Transverse colon (tissue), 4 donors: ENCODE data around the gene GPC5.

Source experiments
- EP300 ChIP-seq: sonication (generic); formaldehyde crosslinking; IDR thresholded peaks from one replicate; pipeline ENCODE4 v1.6.1; 2017; ENCODE audit warnings: antibody characterized with exemption, low read depth
- POLR2A ChIP-seq: fragments of 450-650 bp; IDR thresholded peaks from one replicate; pipeline ENCODE4 v1.6.1; 2016; ENCODE audit warnings: antibody characterized with exemption, mild to moderate bottlenecking, moderate library complexity
- POLR2AphosphoS5 ChIP-seq, 3 donors: sonication (generic); formaldehyde crosslinking; IDR thresholded peaks; one replicate each; pipeline ENCODE4 v1.6.1; 2016; ENCODE audit warnings: antibody characterized with exemption in 3 of 3
- TF ChIP-seq, protein P1 (sequence below), 5 experiments: fragments of 200-600 bp in 3 of 5; fragments of 450-650 bp in 2 of 5; sonication (generic) in 3 of 5; IDR thresholded peaks; 1 replicate in 2 of 5; 2 replicates in 3 of 5; pipeline ENCODE4 v1.5.1; 2016 to 2017; ENCODE audit warnings: antibody characterized with exemption in 5 of 5, inconsistent platforms in 3 of 5, mild to moderate bottlenecking in 2 of 5, moderate library complexity in 1 of 5

DNA sequence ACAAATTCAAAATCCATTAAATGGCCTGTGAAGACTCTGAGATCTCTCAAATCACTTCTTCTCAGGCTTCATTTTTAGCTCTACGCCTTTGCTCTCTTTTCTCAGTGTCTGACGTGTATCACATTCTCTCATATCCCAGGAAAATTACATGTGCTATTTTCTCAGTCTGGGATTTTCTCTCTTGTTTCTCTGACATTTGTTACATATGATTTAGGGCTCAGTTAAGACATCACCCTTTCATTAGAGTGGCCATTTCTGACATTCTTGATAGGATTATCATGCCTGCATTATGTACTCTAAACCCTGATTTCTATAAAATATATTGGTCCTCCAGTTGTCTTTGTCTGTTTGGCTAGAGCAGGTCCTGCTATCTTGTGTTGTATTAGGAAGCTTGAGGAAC, 136.6 kb downstream of the GPC5 start:
- TF ChIP-seq POLR2A (no peak), EP300 (no peak), POLR2AphosphoS5 (IDR thresholded peaks at IDR 0.05) (no peak)
- TF ChIP-seq, protein P1, sequence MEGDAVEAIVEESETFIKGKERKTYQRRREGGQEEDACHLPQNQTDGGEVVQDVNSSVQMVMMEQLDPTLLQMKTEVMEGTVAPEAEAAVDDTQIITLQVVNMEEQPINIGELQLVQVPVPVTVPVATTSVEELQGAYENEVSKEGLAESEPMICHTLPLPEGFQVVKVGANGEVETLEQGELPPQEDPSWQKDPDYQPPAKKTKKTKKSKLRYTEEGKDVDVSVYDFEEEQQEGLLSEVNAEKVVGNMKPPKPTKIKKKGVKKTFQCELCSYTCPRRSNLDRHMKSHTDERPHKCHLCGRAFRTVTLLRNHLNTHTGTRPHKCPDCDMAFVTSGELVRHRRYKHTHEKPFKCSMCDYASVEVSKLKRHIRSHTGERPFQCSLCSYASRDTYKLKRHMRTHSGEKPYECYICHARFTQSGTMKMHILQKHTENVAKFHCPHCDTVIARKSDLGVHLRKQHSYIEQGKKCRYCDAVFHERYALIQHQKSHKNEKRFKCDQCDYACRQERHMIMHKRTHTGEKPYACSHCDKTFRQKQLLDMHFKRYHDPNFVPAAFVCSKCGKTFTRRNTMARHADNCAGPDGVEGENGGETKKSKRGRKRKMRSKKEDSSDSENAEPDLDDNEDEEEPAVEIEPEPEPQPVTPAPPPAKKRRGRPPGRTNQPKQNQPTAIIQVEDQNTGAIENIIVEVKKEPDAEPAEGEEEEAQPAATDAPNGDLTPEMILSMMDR (IDR thresholded peaks at IDR 0.05), result no peak
